Neural progenitor cell (in vitro differentiated cells): ENCODE data around the gene PSEN1.

Experiments
- EZH2 ChIP-seq: fragments of 200-600 bp; sonication (generic); IDR thresholded peaks from 2 replicates; pipeline ENCODE4 v1.6.1; 2017; ENCODE audit warnings: antibody characterized with exemption, mild to moderate bottlenecking, moderate library complexity
- EZH2phosphoT487 ChIP-seq: fragments of 200-600 bp; sonication (generic); IDR thresholded peaks from 2 replicates; pipeline ENCODE4 v1.6.1; 2017; ENCODE audit warnings: antibody characterized with exemption
- TF ChIP-seq, protein P1 (sequence below): fragments of 200-600 bp; sonication (generic); IDR thresholded peaks from 2 replicates; pipeline ENCODE4 v1.5.1; 2017; ENCODE audit warnings: antibody characterized with exemption, mild to moderate bottlenecking

DNA sequence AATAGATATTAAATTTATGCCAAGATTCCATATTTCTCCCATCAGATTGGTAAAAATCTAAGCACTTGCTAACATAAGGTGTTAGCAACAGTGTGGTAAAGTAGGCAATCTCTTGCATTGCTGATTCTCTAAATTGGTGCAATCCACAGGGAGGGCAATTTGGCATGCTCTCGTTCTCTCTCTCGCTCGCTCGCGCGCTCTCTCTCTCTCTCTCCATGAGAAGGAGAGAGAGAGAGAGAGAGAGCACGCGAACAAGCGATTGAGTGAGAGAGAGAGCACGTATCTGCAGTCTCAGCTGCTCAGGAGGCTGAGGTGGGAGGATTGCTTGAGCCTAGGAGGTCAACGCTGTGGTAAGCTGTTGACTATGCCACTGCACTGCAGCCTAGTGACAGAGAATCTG lies 25.9 kb downstream of the PSEN1 start:
- TF ChIP-seq, protein P1, sequence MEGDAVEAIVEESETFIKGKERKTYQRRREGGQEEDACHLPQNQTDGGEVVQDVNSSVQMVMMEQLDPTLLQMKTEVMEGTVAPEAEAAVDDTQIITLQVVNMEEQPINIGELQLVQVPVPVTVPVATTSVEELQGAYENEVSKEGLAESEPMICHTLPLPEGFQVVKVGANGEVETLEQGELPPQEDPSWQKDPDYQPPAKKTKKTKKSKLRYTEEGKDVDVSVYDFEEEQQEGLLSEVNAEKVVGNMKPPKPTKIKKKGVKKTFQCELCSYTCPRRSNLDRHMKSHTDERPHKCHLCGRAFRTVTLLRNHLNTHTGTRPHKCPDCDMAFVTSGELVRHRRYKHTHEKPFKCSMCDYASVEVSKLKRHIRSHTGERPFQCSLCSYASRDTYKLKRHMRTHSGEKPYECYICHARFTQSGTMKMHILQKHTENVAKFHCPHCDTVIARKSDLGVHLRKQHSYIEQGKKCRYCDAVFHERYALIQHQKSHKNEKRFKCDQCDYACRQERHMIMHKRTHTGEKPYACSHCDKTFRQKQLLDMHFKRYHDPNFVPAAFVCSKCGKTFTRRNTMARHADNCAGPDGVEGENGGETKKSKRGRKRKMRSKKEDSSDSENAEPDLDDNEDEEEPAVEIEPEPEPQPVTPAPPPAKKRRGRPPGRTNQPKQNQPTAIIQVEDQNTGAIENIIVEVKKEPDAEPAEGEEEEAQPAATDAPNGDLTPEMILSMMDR = no peak
- TF ChIP-seq EZH2 (no peak), EZH2phosphoT487 (no peak)
